K562 (cell line): ENCODE measurements around the gene EEFSEC. TPM values are rescaled to one million over a fixed set of nuclear protein-coding genes. Genes with fewer than 3 reads are reported as not detected.

Experiments used
- ARID1B ChIP-seq: fragments of 450-650 bp; IDR thresholded peaks from 2 replicates; pipeline ENCODE4 v1.6.1; 2016; ENCODE audit warnings: antibody characterized with exemption, mild to moderate bottlenecking, inconsistent platforms
- CXXC5 ChIP-seq: fragments of 250-450 bp; sonication (Bioruptor Pico); IDR thresholded peaks from 2 replicates; pipeline ENCODE4 v1.8.0; 2022; ENCODE audit warnings: inconsistent platforms, mild to moderate bottlenecking, moderate library complexity
- DNMT1 ChIP-seq: fragments of 450-650 bp; IDR thresholded peaks from 2 replicates; pipeline ENCODE4 v1.6.1; 2016; ENCODE audit warnings: antibody characterized with exemption, mild to moderate bottlenecking
- E2F4 ChIP-seq: sonication (generic); formaldehyde crosslinking; IDR thresholded peaks from 2 replicates; pipeline ENCODE4 v1.8.0; 2022; ENCODE audit warnings: mild to moderate bottlenecking, low read depth, missing genetic modification reagents
- IRF2 ChIP-seq: sonication (generic); formaldehyde crosslinking; IDR thresholded peaks from 2 replicates; pipeline ENCODE4 v1.8.1; 2022; ENCODE audit warnings: mild to moderate bottlenecking, missing genetic modification reagents
- KLF16 ChIP-seq: IDR thresholded peaks from 2 replicates; pipeline ENCODE4 v1.6.1; 2016; ENCODE audit warnings: antibody characterized with exemption
- MTA1 ChIP-seq: fragments of 450-650 bp; IDR thresholded peaks from 2 replicates; pipeline ENCODE4 v1.6.1; 2017; ENCODE audit warnings: borderline replicate concordance
- NCOA6 ChIP-seq: fragments of 450-650 bp; IDR thresholded peaks from 2 replicates; pipeline ENCODE4 v1.6.1; 2017; ENCODE audit warnings: mild to moderate bottlenecking
- NR2C1 ChIP-seq, 2 experiments: fragments of 450-650 bp; IDR thresholded peaks; 2 replicates each; pipeline ENCODE4 v1.6.1; 2017; ENCODE audit warnings: mild to moderate bottlenecking in 2 of 2, antibody characterized with exemption in 1 of 2, inconsistent platforms in 1 of 2, missing compliant biosample characterization in 1 of 2, missing genetic modification characterization in 1 of 2
- RBM34 ChIP-seq: fragments of 200-400 bp; formaldehyde crosslinking; IDR thresholded peaks from 2 replicates; pipeline ENCODE4 v1.6.1; 2018; ENCODE audit warnings: low read length, borderline replicate concordance; ENCODE audit not compliant: insufficient read depth
- WHSC1 ChIP-seq: IDR thresholded peaks from one replicate; pipeline ENCODE4 v1.6.1; 2012; ENCODE audit warnings: low read length, control low read depth, inconsistent platforms
- ZFX ChIP-seq: sonication (generic); formaldehyde crosslinking; IDR thresholded peaks from 2 replicates; pipeline ENCODE4 v1.8.0; 2022; ENCODE audit warnings: mild to moderate bottlenecking, missing genetic modification reagents, moderate library complexity
- ZNF609 ChIP-seq: sonication (generic); formaldehyde crosslinking; IDR thresholded peaks from 2 replicates; pipeline ENCODE4 v1.8.1; 2023; ENCODE audit warnings: missing genetic modification reagents, mild to moderate bottlenecking, borderline replicate concordance
- polyA plus RNA-seq, 8 experiments: library from polyadenylated mRNA; depleted of rRNA in 4 of 8; stranded (reverse) in 5 of 8; unstranded in 3 of 8; fragments of >200 nt; fragmentation: Nextera tagmentation in 2 of 8; fragmentation: Illumina TruSeq in 1 of 8; extraction: Ambion mirVana in 2 of 8; extraction: Trizol in 1 of 8; gene quantifications; 2 replicates each; pipeline versions ENCODE4 v1.2.1 to v1.2.3, GENCODE V29; 2011 to 2014; ENCODE audit warnings: inconsistent platforms in 1 of 8, missing spikeins in 1 of 8
- total RNA-seq, 7 experiments: library from RNA; depleted of rRNA in 6 of 7; stranded (reverse); fragments of >200 nt in 6 of 7; fragmentation: Illumina TruSeq in 2 of 7; extraction: Trizol in 2 of 7; gene quantifications; 2 replicates each; pipeline versions ENCODE4 v1.2.1 to v1.2.3, GENCODE V29; 2011 to 2021; ENCODE audit warnings: low replicate concordance in 1 of 7
- TF ChIP-seq, protein P1 (sequence below): fragments of 450-650 bp; IDR thresholded peaks from one replicate; pipeline ENCODE4 v1.6.1; 2018; ENCODE audit warnings: mild to moderate bottlenecking, moderate library complexity; ENCODE audit not compliant: partially characterized antibody
- TF ChIP-seq, protein P2 (sequence below): sonication (generic); formaldehyde crosslinking; IDR thresholded peaks from 2 replicates; pipeline ENCODE4 v1.8.1; 2023; ENCODE audit warnings: mild to moderate bottlenecking, missing genetic modification reagents
- TF ChIP-seq, protein P3 (sequence below): fragments of 250-450 bp; sonication (Bioruptor Pico); IDR thresholded peaks from 2 replicates; pipeline ENCODE4 v1.8.0; 2022; ENCODE audit warnings: inconsistent platforms

The EEFSEC gene
- total and polyA plus RNA-seq, 9 of the 15 experiments (the other 6 are each of a cell fraction or from before 2014, with no cell fraction given), result 0.35 to 11.8 (median 7.7) TPM

DNA sequence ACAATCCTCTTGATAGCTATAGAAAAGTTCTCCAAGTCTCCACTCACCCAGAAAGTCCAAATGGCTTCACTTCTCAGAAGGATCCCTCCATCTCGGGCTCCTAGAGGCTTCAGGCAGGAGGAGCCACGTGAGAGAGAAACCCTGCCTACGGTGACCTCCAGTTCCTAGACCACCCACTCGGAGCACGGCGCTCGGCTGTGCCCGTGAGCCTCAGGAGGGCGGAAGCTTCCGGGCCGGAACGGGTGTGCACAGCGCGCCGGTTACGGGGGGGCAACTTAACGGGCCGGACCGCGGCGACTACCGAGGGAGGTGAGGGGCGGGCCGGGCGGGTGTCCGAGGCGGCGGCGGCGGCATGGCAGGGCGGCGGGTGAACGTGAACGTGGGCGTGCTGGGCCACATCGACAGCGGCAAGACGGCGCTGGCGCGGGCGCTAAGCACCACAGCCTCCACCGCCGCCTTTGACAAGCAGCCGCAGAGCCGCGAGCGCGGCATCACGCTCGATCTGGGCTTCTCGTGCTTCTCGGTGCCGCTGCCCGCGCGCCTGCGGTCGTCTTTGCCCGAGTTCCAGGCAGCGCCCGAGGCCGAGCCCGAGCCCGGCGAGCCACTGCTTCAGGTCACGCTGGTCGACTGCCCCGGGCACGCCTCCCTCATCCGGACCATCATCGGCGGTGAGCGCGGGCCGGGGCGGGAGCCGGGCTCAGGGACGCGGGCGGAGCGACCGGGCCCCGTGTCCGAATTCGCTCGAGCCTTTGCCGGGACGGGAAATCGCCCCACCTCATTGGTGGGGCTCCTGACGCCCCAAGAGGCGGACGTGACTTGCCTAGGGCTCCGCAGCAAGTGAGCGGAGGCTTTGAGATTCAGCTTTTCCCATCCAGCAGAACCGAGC, at the start of gene EEFSEC (continued):
- no peak for TF ChIP-seq ARID1B
- no peak for TF ChIP-seq WHSC1
- peak; percentile 75 for TF ChIP-seq CXXC5 (CRISPR knock-in tag)
- TF ChIP-seq, protein P1, sequence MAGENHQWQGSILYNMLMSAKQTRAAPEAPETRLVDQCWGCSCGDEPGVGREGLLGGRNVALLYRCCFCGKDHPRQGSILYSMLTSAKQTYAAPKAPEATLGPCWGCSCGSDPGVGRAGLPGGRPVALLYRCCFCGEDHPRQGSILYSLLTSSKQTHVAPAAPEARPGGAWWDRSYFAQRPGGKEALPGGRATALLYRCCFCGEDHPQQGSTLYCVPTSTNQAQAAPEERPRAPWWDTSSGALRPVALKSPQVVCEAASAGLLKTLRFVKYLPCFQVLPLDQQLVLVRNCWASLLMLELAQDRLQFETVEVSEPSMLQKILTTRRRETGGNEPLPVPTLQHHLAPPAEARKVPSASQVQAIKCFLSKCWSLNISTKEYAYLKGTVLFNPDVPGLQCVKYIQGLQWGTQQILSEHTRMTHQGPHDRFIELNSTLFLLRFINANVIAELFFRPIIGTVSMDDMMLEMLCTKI, result no peak
- peak; percentile 81 for TF ChIP-seq ZFX (CRISPR knock-in tag)
- TF ChIP-seq, protein P2, sequence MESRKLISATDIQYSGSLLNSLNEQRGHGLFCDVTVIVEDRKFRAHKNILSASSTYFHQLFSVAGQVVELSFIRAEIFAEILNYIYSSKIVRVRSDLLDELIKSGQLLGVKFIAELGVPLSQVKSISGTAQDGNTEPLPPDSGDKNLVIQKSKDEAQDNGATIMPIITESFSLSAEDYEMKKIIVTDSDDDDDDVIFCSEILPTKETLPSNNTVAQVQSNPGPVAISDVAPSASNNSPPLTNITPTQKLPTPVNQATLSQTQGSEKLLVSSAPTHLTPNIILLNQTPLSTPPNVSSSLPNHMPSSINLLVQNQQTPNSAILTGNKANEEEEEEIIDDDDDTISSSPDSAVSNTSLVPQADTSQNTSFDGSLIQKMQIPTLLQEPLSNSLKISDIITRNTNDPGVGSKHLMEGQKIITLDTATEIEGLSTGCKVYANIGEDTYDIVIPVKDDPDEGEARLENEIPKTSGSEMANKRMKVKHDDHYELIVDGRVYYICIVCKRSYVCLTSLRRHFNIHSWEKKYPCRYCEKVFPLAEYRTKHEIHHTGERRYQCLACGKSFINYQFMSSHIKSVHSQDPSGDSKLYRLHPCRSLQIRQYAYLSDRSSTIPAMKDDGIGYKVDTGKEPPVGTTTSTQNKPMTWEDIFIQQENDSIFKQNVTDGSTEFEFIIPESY (CRISPR knock-in tag), result peak; percentile 46; the same call in 1 of the 2 replicates
- no peak for TF ChIP-seq ZNF609 (CRISPR knock-in tag)
- TF ChIP-seq NCOA6, result no peak
- no peak for TF ChIP-seq MTA1
- TF ChIP-seq RBM34, result 0 out of 2 replicates have a peak, but pooled peaks have one; percentile 43
- no peak for TF ChIP-seq NR2C1 (IDR thresholded peaks at IDR 0.05)
- TF ChIP-seq NR2C1 (tag; IDR thresholded peaks at IDR 0.05), result peak; percentile 56
- no peak for TF ChIP-seq DNMT1
- TF ChIP-seq IRF2 (CRISPR knock-in tag), result no peak
- TF ChIP-seq, protein P3, sequence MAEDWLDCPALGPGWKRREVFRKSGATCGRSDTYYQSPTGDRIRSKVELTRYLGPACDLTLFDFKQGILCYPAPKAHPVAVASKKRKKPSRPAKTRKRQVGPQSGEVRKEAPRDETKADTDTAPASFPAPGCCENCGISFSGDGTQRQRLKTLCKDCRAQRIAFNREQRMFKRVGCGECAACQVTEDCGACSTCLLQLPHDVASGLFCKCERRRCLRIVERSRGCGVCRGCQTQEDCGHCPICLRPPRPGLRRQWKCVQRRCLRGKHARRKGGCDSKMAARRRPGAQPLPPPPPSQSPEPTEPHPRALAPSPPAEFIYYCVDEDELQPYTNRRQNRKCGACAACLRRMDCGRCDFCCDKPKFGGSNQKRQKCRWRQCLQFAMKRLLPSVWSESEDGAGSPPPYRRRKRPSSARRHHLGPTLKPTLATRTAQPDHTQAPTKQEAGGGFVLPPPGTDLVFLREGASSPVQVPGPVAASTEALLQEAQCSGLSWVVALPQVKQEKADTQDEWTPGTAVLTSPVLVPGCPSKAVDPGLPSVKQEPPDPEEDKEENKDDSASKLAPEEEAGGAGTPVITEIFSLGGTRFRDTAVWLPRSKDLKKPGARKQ (CRISPR knock-in tag), result no peak
- TF ChIP-seq E2F4 (CRISPR knock-in tag), result no peak
- TF ChIP-seq KLF16, result no peak
